ENCODE data around the gene COX7A1.
A peak's percentile ranks its signal among the peaks of the same experiment; 100 is the strongest.

The COX7A1 gene

DNA sequence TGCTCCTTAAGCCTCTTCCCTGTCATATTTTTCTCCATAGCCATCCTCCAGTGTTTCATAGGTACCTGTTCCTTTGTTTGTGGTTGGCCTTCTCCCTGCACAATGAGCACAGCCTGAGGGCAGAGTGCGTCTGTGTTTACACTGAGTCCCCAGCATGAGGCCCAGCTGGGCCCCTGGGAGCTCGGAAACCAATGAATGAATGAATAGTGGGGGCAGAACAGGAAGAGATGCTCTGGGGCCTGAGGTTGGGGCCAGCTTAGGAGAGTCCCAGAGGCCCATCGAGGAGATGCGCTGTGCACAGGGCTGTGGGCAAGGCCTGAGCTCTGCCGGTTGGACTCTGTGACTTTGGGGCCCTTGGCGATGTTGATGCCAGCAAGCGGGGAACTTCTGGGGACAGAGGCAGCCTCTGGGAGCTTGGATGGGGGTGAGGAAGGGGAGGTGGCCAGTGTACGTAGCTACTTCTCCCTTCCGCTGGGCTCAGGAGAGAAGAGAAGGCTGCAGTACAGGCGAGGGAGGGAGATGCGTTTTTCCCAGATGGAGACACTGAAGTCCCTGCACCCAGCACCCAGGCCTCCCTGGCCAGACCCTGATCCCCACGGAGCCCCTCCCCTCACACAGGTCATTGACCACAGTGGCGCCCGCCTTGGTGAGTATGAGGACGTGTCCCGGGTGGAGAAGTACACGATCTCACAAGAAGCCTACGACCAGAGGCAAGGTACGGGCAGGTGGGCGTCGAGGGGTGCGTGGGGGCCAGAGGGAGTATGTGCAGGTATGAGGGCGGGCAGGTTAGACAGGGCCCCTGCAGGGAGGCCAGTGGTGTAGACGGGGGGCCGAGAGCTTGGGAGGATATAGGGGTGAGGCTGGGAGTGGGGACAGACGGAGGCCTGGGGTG is 31.9 kb downstream of the COX7A1 start:
- Histone ChIP-seq H3K36me3 (peaks cover 76 to 92% (median 86%) of the 10 kb centered on the region in 11 experiments), H3K4me3 (no peak overlapping the region), H3K9me3 (replicated peaks in 1 of 11) (no peaks in the 10 kb centered on the region), H3K4me1 (peaks cover 29 to 50% (median 43%) of the 10 kb centered on the region in 10 experiments), H3K27ac (peak overlapping the region in 3 of 11 experiments; percentile 11 to 40 (median 34); a peak in 4 of 22 replicates), H3K4me2 (peak overlapping the region in 8 of 11 experiments; percentile 27 to 58 (median 42); a peak in 16 of 22 replicates), H3K27me3 (no peaks in the 10 kb centered on the region), H3K9ac (peak overlapping the region in 10 of 11 experiments; percentile 33 to 60 (median 50); a peak in 16 of 22 replicates), H4K20me1 (peaks cover 0 to 51% (median 28%) of the 10 kb centered on the region in 11 experiments; a peak in 14 of 22 replicates)
- TF ChIP-seq Cebpa-rat (IDR thresholded peaks at IDR 0.05) = no peak

DNA sequence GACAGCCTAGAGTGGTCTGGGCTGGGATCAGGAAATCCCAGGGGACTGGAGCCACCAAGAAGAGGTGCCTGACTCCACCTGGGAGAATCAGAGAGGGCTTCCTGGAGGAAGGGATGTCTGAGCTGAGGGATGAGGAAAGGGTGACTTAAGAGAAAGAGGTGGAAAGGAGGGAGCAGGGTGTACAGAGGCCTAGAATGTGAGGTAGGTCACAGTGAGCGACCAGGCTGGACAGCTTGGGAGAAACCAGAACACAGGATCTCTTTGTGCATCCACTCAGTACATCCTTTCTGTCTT is 36.0 kb downstream of the COX7A1 start:
- H3K9ac ChIP-seq = peak overlapping the region; percentile 72 to 92 (median 83)
- H3K27me3 ChIP-seq = no peaks in the 10 kb centered on the region
- peaks cover 0 to 70% (median 35%) of the 10 kb centered on the region in 11 experiments; a peak in 16 of 22 replicates for H4K20me1 ChIP-seq
- no peaks in the 10 kb centered on the region for H3K9me3 ChIP-seq (replicated peaks in 1 of 11)
- peak overlapping the region; percentile 61 to 99 (median 95) for H3K4me2 ChIP-seq
- TF ChIP-seq Cebpa-rat (IDR thresholded peaks at IDR 0.05) = no peak
- H3K4me3 ChIP-seq = peak overlapping the region; percentile 81 to 95 (median 86)
- peak overlapping the region in 9 of 11 experiments; percentile 47 to 83 (median 76); a peak in 15 of 22 replicates for H3K27ac ChIP-seq
- peaks cover 46 to 58% (median 52%) of the 10 kb centered on the region in 10 experiments for H3K4me1 ChIP-seq
- peaks cover 58 to 76% (median 70%) of the 10 kb centered on the region in 11 experiments for H3K36me3 ChIP-seq

DNA sequence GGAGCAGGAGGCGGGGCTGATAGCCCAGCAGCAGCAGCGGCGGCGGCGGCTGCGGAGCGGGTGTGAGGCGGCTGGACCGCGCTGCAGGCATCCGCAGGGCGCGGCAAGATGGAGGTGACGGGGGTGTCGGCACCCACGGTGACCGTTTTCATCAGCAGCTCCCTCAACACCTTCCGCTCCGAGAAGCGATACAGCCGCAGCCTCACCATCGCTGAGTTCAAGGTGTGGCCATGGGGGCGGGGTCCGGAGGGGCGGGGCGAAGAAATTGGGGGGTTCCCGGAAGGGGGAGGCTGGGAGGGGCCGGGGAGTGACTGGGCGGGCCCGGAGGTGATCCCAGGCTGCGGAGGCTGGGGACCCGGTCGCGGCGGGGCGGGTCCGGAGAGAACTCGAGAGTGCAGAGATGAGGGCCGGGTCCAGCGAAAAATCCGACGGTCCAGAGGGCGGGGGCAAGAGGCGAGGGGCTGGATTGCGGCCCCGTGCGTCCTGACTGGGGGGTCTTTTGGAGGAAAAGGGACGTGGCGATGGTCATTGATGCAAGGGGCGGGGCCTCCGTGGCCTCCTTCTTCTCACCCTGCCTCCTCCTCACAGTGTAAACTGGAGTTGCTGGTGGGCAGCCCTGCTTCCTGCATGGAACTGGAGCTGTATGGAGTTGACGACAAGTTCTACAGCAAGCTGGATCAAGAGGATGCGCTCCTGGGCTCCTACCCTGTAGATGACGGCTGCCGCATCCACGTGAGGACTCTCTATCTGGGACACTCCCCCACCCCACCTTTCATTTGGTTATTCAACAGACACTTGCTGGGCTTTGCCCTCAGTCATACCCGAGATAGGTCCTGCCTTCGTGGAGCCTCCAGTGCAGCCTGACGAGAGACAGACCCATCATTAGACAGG is 36.5 kb downstream of the COX7A1 start, which contains the start of gene TBCB:
TSS of gene TBCB (plus strand) at position 16 of the 891 bp plus-strand sequence. CDS start at position 109, 93 bp downstream.
- Histone ChIP-seq H4K20me1 (peaks cover 0 to 70% (median 34%) of the 10 kb centered on the region in 11 experiments; a peak in 16 of 22 replicates), H3K9ac (peak within 1 kb of the TSS; percentile 82 to 92 (median 87)), H3K27me3 (no peaks in the 10 kb centered on the region), H3K4me1 (peaks cover 45 to 58% (median 51%) of the 10 kb centered on the region in 10 experiments), H3K4me3 (peak within 1 kb of the TSS; percentile 81 to 95 (median 86)), H3K4me2 (peak within 1 kb of the TSS; percentile 89 to 100 (median 98)), H3K9me3 (replicated peaks in 1 of 11) (no peaks in the 10 kb centered on the region), H3K36me3 (peaks cover 56 to 77% (median 73%) of the 10 kb centered on the region in 11 experiments), H3K27ac (peak within 1 kb of the TSS; percentile 65 to 86 (median 79))
- no peak for TF ChIP-seq Cebpa-rat (IDR thresholded peaks at IDR 0.05)

DNA sequence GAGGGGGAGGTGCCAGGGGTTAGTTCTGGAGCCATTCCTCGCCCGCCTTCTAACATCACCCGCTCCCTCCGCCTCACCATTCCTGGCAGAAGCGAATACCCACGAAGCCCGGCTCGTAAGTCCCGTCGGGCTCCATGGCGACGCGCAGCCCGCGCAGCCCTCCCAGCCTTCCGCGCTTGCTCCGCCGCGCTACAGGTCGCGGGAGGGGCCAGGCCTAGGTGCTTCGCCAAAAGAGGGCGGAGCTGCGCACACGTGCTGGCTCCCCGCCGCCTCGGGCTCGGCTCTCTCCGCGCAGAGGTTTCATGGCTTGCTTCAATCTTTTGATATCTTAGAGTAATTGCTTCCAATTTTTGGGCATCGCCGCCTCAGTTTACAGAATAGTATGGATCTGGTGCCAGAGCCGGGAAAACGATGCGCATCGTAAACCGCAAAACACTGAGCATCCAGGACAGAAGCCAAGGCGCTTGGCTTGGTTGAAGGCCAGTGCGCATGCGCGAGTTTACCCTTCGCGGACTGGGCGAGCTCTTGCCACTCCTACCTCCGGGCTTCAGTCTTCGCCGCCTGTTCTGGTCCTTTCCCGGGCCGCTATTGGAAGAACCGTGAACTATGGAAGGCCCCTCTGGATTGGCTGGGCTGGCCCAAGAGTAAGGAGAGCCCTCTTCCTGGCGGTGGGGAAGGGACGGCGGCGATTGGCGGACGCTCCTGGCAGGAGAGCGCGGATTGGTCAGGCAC is 37.4 kb downstream of the COX7A1 start, which contains the start of gene POLR2I:
TSS of gene POLR2I (minus strand) at position 155 of the 732 bp plus-strand sequence. CDS start at position 136, 19 bp downstream.
- Histone ChIP-seq H4K20me1 (peaks cover 0 to 62% (median 27%) of the 10 kb centered on the region in 11 experiments; a peak in 14 of 22 replicates), H3K9ac (peak within 1 kb of the TSS; percentile 82 to 92 (median 87)), H3K27me3 (no peaks in the 10 kb centered on the region), H3K4me2 (peak within 1 kb of the TSS; percentile 89 to 100 (median 98)), H3K27ac (peak within 1 kb of the TSS; percentile 65 to 86 (median 79)), H3K4me3 (peak within 1 kb of the TSS; percentile 81 to 95 (median 86)), H3K4me1 (peaks cover 37 to 53% (median 43%) of the 10 kb centered on the region in 10 experiments), H3K36me3 (peaks cover 47 to 73% (median 69%) of the 10 kb centered on the region in 11 experiments), H3K9me3 (replicated peaks in 1 of 11) (no peaks in the 10 kb centered on the region)
- TF ChIP-seq Cebpa-rat (IDR thresholded peaks at IDR 0.05) = no peak

DNA sequence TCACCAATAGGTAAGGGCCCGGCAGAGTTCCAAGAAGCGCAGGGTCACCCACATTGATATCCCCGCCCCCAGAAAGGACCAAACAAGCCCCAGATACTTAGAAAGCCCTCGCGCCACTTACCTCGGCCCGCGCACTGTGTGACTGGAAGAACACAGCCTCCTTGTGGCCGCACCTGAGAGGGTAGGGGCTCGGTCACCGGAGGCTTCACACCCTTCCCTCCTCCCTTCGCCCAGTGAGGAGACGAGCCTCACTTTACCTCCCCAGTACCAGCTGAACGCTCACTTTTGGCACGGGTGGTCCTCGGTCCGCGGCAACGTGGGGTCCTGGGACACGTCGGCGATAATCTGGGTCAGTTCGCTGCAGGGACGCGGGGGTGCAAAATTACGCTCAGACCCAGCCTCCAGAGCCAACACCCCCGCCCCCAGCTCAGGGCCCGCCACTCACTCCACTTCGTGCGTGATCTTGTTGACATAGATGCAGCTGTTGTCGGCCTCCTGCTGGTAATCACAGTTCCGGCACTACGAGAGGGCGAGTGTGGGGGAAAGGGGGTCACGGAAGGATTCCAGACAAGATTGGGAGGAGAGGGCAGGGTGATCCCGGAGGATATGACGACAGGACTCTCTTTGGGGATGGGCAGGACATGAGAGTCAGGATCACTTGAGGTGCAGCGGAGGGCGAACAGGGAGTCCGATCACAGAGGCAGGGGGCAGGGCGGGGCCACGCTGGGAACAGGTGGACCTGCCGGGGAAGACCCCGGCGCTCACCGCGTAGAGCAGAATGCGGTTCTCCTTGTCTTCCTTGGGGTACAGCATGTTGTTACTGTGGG is 38.1 kb downstream of the COX7A1 start:
- peaks cover 29 to 46% (median 36%) of the 10 kb centered on the region in 10 experiments for H3K4me1 ChIP-seq
- peak overlapping the region; percentile 82 to 92 (median 87) for H3K9ac ChIP-seq
- no peak for TF ChIP-seq Cebpa-rat (IDR thresholded peaks at IDR 0.05)
- H3K36me3 ChIP-seq = peaks cover 40 to 65% (median 61%) of the 10 kb centered on the region in 11 experiments
- no peaks in the 10 kb centered on the region for H3K27me3 ChIP-seq
- peaks cover 0 to 54% (median 25%) of the 10 kb centered on the region in 11 experiments; a peak in 13 of 22 replicates for H4K20me1 ChIP-seq
- peak overlapping the region; percentile 89 to 100 (median 98) for H3K4me2 ChIP-seq
- H3K9me3 ChIP-seq (replicated peaks in 1 of 11) = no peaks in the 10 kb centered on the region
- peak overlapping the region; percentile 81 to 95 (median 86) for H3K4me3 ChIP-seq
- peak overlapping the region; percentile 65 to 86 (median 79) for H3K27ac ChIP-seq

DNA sequence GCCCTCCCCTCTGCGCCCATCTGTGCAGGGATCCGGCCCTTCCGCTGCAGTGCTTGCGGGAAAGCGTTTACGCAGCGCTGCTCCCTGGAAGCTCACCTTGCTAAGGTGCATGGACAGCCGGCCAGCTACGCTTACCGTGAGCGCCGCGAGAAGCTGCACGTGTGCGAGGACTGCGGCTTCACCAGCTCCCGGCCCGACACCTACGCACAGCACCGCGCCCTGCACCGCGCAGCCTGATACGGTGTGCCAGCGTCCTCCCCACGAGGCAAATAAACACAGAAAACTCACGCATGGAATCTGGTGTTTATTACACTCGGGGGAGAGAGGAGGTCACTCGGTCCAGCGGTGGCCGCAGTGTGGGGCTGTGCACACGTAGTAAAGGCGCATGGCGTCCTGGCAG is 38.8 kb downstream of the COX7A1 start:
- no peaks in the 10 kb centered on the region for H3K27me3 ChIP-seq
- no peak for TF ChIP-seq Cebpa-rat (IDR thresholded peaks at IDR 0.05)
- H4K20me1 ChIP-seq = peaks cover 0 to 48% (median 22%) of the 10 kb centered on the region in 11 experiments; a peak in 13 of 22 replicates
- H3K9me3 ChIP-seq (replicated peaks in 1 of 11) = no peaks in the 10 kb centered on the region
- H3K9ac ChIP-seq = peak overlapping the region; percentile 82 to 92 (median 87)
- peak overlapping the region; percentile 81 to 95 (median 86); a peak in 19 of 20 replicates for H3K4me3 ChIP-seq
- H3K4me1 ChIP-seq = peaks cover 24 to 40% (median 31%) of the 10 kb centered on the region in 10 experiments
- peak overlapping the region; percentile 89 to 100 (median 98) for H3K4me2 ChIP-seq
- peaks cover 33 to 65% (median 54%) of the 10 kb centered on the region in 11 experiments for H3K36me3 ChIP-seq
- H3K27ac ChIP-seq = peak overlapping the region in 3 of 11 experiments; percentile 79 to 86 (median 83); a peak in 6 of 22 replicates

DNA sequence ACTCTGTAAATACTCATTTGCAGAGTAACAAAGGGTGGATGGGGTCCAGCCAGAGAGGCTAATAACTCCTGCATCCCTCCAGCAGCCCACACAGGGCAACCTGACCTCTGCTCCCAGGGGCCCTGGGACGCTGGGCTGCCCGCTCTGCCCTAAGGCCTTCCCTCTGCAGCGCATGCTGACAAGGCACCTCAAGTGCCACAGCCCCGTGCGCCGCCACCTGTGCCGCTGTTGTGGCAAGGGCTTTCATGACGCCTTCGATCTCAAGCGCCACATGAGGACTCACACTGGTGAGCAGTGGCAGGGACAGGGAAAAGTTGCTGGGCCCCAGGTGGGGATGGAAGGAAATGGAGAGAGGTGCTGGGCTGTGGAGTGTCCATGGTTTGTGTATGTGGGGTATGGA is 39.6 kb downstream of the COX7A1 start:
- H3K9ac ChIP-seq = peak overlapping the region in 5 of 11 experiments; percentile 28 to 91 (median 85); a peak in 6 of 22 replicates
- no peaks in the 10 kb centered on the region for H3K9me3 ChIP-seq (replicated peaks in 1 of 11)
- H4K20me1 ChIP-seq = peaks cover 0 to 42% (median 18%) of the 10 kb centered on the region in 11 experiments; a peak in 13 of 22 replicates
- H3K27ac ChIP-seq = no peak overlapping the region
- H3K4me2 ChIP-seq = peak overlapping the region in 2 of 11 experiments; percentile 98 to 99; a peak in 2 of 22 replicates
- TF ChIP-seq Cebpa-rat (IDR thresholded peaks at IDR 0.05) = no peak
- no peak overlapping the region for H3K4me3 ChIP-seq
- H3K27me3 ChIP-seq = no peaks in the 10 kb centered on the region
- peaks cover 24 to 34% (median 29%) of the 10 kb centered on the region in 10 experiments for H3K4me1 ChIP-seq
- H3K36me3 ChIP-seq = peaks cover 25 to 65% (median 48%) of the 10 kb centered on the region in 11 experiments
